ENCODE measurements around the gene ARL6IP5.

Gene ARL6IP5

GRCh38 chr3:69084326-69085167 is at the start of gene ARL6IP5:
Gene ARL6IP5 (plus strand): TSS chr3:69084937. CDS start chr3:69085048, 111 bp downstream.
- in situ Hi-C loops (cut with MboI; ENCODE audit: low sequenced_read_pairs) = no loop called here

- in situ Hi-C loops (cut with MboI; ENCODE audit: low sequenced_read_pairs) = no loop called here
These were observed 40.1 kb upstream of the ARL6IP5 start for GRCh38 chr3:69044608-69045007.

GRCh38 chr3:69048990-69049389 is 35.7 kb upstream of the ARL6IP5 start:
- in situ Hi-C loops (cut with MboI; ENCODE audit: low sequenced_read_pairs) = no loop called here

- in situ Hi-C loops (cut with MboI; ENCODE audit: low sequenced_read_pairs) = no loop called here
These were observed 32.8 kb upstream of the ARL6IP5 start, which contains the start of gene TMF1 for GRCh38 chr3:69051756-69052471. Gene TMF1 (minus strand): TSS chr3:69052333. CDS start chr3:69052086, 247 bp downstream.

- in situ Hi-C loops (cut with MboI; ENCODE audit: low sequenced_read_pairs) = no loop called here
These were observed 32.3 kb upstream of the ARL6IP5 start for GRCh38 chr3:69052472-69052898.

GRCh38 chr3:69058180-69058946 is 26.4 kb upstream of the ARL6IP5 start:
- in situ Hi-C loops (cut with MboI; ENCODE audit: low sequenced_read_pairs) = no loop called here

- in situ Hi-C loops (cut with MboI; ENCODE audit: low sequenced_read_pairs) = no loop called here
These were observed 25.9 kb upstream of the ARL6IP5 start for GRCh38 chr3:69058947-69059224.

- in situ Hi-C loops (cut with MboI; ENCODE audit: low sequenced_read_pairs) = no loop called here
These were observed 25.0 kb upstream of the ARL6IP5 start for GRCh38 chr3:69059688-69060087.

- in situ Hi-C loops (cut with MboI; ENCODE audit: low sequenced_read_pairs) = no loop called here
These were observed 21.1 kb upstream of the ARL6IP5 start for GRCh38 chr3:69063636-69064035.

GRCh38 chr3:69065318-69065964 is 19.3 kb upstream of the ARL6IP5 start:
- in situ Hi-C loops (cut with MboI; ENCODE audit: low sequenced_read_pairs) = no loop called here

GRCh38 chr3:69066121-69066520 is 18.6 kb upstream of the ARL6IP5 start:
- in situ Hi-C loops (cut with MboI; ENCODE audit: low sequenced_read_pairs) = no loop called here

- in situ Hi-C loops (cut with MboI; ENCODE audit: low sequenced_read_pairs) = no loop called here
These were observed 11.8 kb upstream of the ARL6IP5 start for GRCh38 chr3:69072928-69073327.

- in situ Hi-C loops (cut with MboI; ENCODE audit: low sequenced_read_pairs) = no loop called here
These were observed 5.2 kb upstream of the ARL6IP5 start for GRCh38 chr3:69079269-69080159.

GRCh38 chr3:69080233-69080920 is 4.4 kb upstream of the ARL6IP5 start, which contains the start of gene UBA3:
Gene UBA3 (minus strand): TSS chr3:69080365. CDS start chr3:69080353, 12 bp downstream.
- in situ Hi-C loops (cut with MboI; ENCODE audit: low sequenced_read_pairs) = no loop called here

- in situ Hi-C loops (cut with MboI; ENCODE audit: low sequenced_read_pairs) = no loop called here
These were observed 3.0 kb upstream of the ARL6IP5 start for GRCh38 chr3:69081583-69082262.

GRCh38 chr3:69082361-69082760 is 2.4 kb upstream of the ARL6IP5 start:
- in situ Hi-C loops (cut with MboI; ENCODE audit: low sequenced_read_pairs) = no loop called here

GRCh38 chr3:69082805-69083204 is 1.9 kb upstream of the ARL6IP5 start:
- in situ Hi-C loops (cut with MboI; ENCODE audit: low sequenced_read_pairs) = no loop called here

- in situ Hi-C loops (cut with MboI; ENCODE audit: low sequenced_read_pairs) = no loop called here
These were observed 563 bp downstream of the ARL6IP5 start for GRCh38 chr3:69085168-69085832.

All from hTERT RPE-1 (cell line).